ENCODE measurements around the gene RBM6. TPM values are rescaled to one million over a fixed set of nuclear protein-coding genes. Genes with fewer than 3 reads are reported as not detected.

RBM6 gene
- total RNA-seq, 4 donors from 2014 or later = 89.7 to 256 (median 152) TPM

GRCh38 chr3:49955636-49956035 lies 15.7 kb downstream of the RBM6 start:
- Histone ChIP-seq H3K27ac (no peak overlapping the region), H3K4me3 (no peak overlapping the region), H3K9me3 (no peaks in the 10 kb centered on the region), H3K4me1 (no peaks in the 10 kb centered on the region), H3K27me3 (no peaks in the 10 kb centered on the region), H3K36me3 (no peaks in the 10 kb centered on the region)
- DNase-seq = no peak
- WGBS, 2 donors (ENCODE audit: low coverage in 1 of 2) = 91 to 100% methylated on average over 1 to 3 of the region's 3 CpGs
- no peak for TF ChIP-seq POLR2AphosphoS5 (IDR thresholded peaks at IDR 0.05)
- TF ChIP-seq CTCF (IDR thresholded peaks at IDR 0.05) = no peak
- TF ChIP-seq POLR2A (IDR thresholded peaks at IDR 0.05) = no peak
- TF ChIP-seq EP300 (IDR thresholded peaks at IDR 0.05; ENCODE audit: low read depth) = no peak
- intact Hi-C loops (cut with DNase I; ENCODE audit: low total_unique reads) (loop anchor here (10.0 kb wide), 1 partner anchor 1529 kb away; no protein-coding TSS in a partner anchor), in situ Hi-C loops (cut with MboI; ENCODE audit: low pct_ligation_motif_present in 1 of 4, low pct_unique_long_range_greater_than_20kb in 1 of 4, low sequenced_read_pairs in 3 of 4) (no loop called here)

GRCh38 chr3:49966233-49966942 lies 26.4 kb downstream of the RBM6 start:
- H3K27ac ChIP-seq = no peak overlapping the region

GRCh38 chr3:49967291-49967690 lies 27.3 kb downstream of the RBM6 start:
- no peak for DNase-seq
- no peak overlapping the region for H3K27ac ChIP-seq
- H3K9me3 ChIP-seq = no peaks in the 10 kb centered on the region
- H3K36me3 ChIP-seq = peaks cover 0 to 22% (median 4%) of the 10 kb centered on the region in 4 donors
- 67 to 76% methylated on average over 5 to 6 of the region's 6 CpGs for WGBS, 2 donors (ENCODE audit: low coverage in 1 of 2)
- no peak overlapping the region for H3K4me3 ChIP-seq
- H3K27me3 ChIP-seq = no peaks in the 10 kb centered on the region
- intact Hi-C loops (cut with DNase I; ENCODE audit: low total_unique reads) (no loop called here), in situ Hi-C loops (cut with MboI; ENCODE audit: low pct_ligation_motif_present in 1 of 4, low pct_unique_long_range_greater_than_20kb in 1 of 4, low sequenced_read_pairs in 3 of 4) (no loop called here)
- peaks cover 0 to 16% (median 6%) of the 10 kb centered on the region in 4 donors for H3K4me1 ChIP-seq
- TF ChIP-seq POLR2A (IDR thresholded peaks at IDR 0.05) (no peak), EP300 (IDR thresholded peaks at IDR 0.05; ENCODE audit: low read depth) (no peak), POLR2AphosphoS5 (IDR thresholded peaks at IDR 0.05) (no peak), CTCF (IDR thresholded peaks at IDR 0.05) (no peak)

More at GRCh38 chr3:49966233-49966942, 26.4 kb downstream of the RBM6 start:
- 86 to 100% methylated on average over 1 of the region's 1 CpG for WGBS, 2 donors (ENCODE audit: low coverage in 1 of 2)
- H3K36me3 ChIP-seq = peaks cover 0 to 17% (median 0%) of the 10 kb centered on the region in 4 donors
- DNase-seq = no peak
- no peaks in the 10 kb centered on the region for H3K27me3 ChIP-seq
- no peaks in the 10 kb centered on the region for H3K9me3 ChIP-seq
- no peak for TF ChIP-seq EP300 (IDR thresholded peaks at IDR 0.05; ENCODE audit: low read depth)
- TF ChIP-seq CTCF (IDR thresholded peaks at IDR 0.05) = no peak
- TF ChIP-seq POLR2AphosphoS5 (IDR thresholded peaks at IDR 0.05) = no peak
- TF ChIP-seq POLR2A (IDR thresholded peaks at IDR 0.05) = no peak
- H3K4me3 ChIP-seq = no peak overlapping the region
- intact Hi-C loops (cut with DNase I; ENCODE audit: low total_unique reads) (no loop called here), in situ Hi-C loops (cut with MboI; ENCODE audit: low pct_ligation_motif_present in 1 of 4, low pct_unique_long_range_greater_than_20kb in 1 of 4, low sequenced_read_pairs in 3 of 4) (no loop called here)
- H3K4me1 ChIP-seq = peaks cover 0 to 16% (median 6%) of the 10 kb centered on the region in 4 donors

- no peak for TF ChIP-seq POLR2A (IDR thresholded peaks at IDR 0.05)
- TF ChIP-seq POLR2AphosphoS5 (IDR thresholded peaks at IDR 0.05) = no peak
- TF ChIP-seq CTCF (IDR thresholded peaks at IDR 0.05) = no peak
- TF ChIP-seq EP300 (IDR thresholded peaks at IDR 0.05; ENCODE audit: low read depth) = no peak
- DNase-seq = no peak
- intact Hi-C loops (cut with DNase I; ENCODE audit: low total_unique reads) (no loop called here), in situ Hi-C loops (cut with MboI; ENCODE audit: low pct_ligation_motif_present in 1 of 4, low pct_unique_long_range_greater_than_20kb in 1 of 4, low sequenced_read_pairs in 3 of 4) (no loop called here)
- peaks cover 0 to 16% (median 6%) of the 10 kb centered on the region in 4 donors for H3K4me1 ChIP-seq
- no peaks in the 10 kb centered on the region for H3K9me3 ChIP-seq
- no peak overlapping the region for H3K4me3 ChIP-seq
- no peak overlapping the region for H3K27ac ChIP-seq
- 83 to 93% methylated on average over 7 to 8 of the region's 8 CpGs for WGBS, 2 donors (ENCODE audit: low coverage in 1 of 2)
- peaks cover 0 to 16% (median 7%) of the 10 kb centered on the region in 4 donors for H3K36me3 ChIP-seq
- no peaks in the 10 kb centered on the region for H3K27me3 ChIP-seq
Measured at GRCh38 chr3:49968346-49968745, 28.4 kb downstream of the RBM6 start.
